T-helper 1 cell treated with Interleukin-12 subunit alpha and Interleukin-12 subunit beta and Interleukin-4 antibody, amounts not matched to agents 30 μg/mL and 1 μg/mL, for 36 hours (primary cell): ENCODE data around the gene TOR3A.

Source experiments
- H3K27ac Mint-ChIP-seq: one replicate; pipeline ENCODE4 v1.8.0; 2021; ENCODE audit warnings: mild to moderate bottlenecking, mixed read lengths
- H3K27me3 Mint-ChIP-seq: one replicate; pipeline ENCODE4 v1.8.0; 2021; ENCODE audit warnings: low read depth, mixed read lengths
- H3K36me3 Mint-ChIP-seq: one replicate; pipeline ENCODE4 v1.8.0; 2021; ENCODE audit warnings: low read depth, mixed read lengths
- H3K4me1 Mint-ChIP-seq: one replicate; pipeline ENCODE4 v1.8.0; 2021; ENCODE audit warnings: low read depth, mixed read lengths
- H3K4me3 Mint-ChIP-seq: one replicate; pipeline ENCODE4 v1.8.0; 2021; ENCODE audit warnings: mild to moderate bottlenecking, moderate library complexity, mixed read lengths
- H3K9me3 Mint-ChIP-seq: one replicate; pipeline ENCODE4 v1.8.0; 2021; ENCODE audit warnings: mixed read lengths

TOR3A gene

GRCh38 chr1:179052776-179053175, 29.1 kb upstream of the TOR3A start:
- Mint-ChIP-seq H3K4me1 (no peaks in the 10 kb centered on the region), H3K9me3 (no peaks in the 10 kb centered on the region), H3K27me3 (no peaks in the 10 kb centered on the region), H3K4me3 (no peak overlapping the region), H3K27ac (no peak overlapping the region), H3K36me3 (peaks cover 20% of the 10 kb centered on the region)

- Mint-ChIP-seq H3K27ac (no peak overlapping the region), H3K4me3 (no peak overlapping the region), H3K27me3 (no peaks in the 10 kb centered on the region), H3K36me3 (peaks cover 24% of the 10 kb centered on the region), H3K9me3 (no peaks in the 10 kb centered on the region), H3K4me1 (no peaks in the 10 kb centered on the region)
Observed at GRCh38 chr1:179053486-179053885, 28.4 kb upstream of the TOR3A start.

GRCh38 chr1:179055937-179056336, 25.9 kb upstream of the TOR3A start:
- H3K9me3 Mint-ChIP-seq = no peaks in the 10 kb centered on the region
- no peak overlapping the region for H3K4me3 Mint-ChIP-seq
- no peaks in the 10 kb centered on the region for H3K27me3 Mint-ChIP-seq
- no peak overlapping the region for H3K27ac Mint-ChIP-seq
- H3K4me1 Mint-ChIP-seq = no peaks in the 10 kb centered on the region
- H3K36me3 Mint-ChIP-seq = peaks cover 27% of the 10 kb centered on the region

- peaks cover 2% of the 10 kb centered on the region for H3K4me1 Mint-ChIP-seq
- H3K9me3 Mint-ChIP-seq = no peaks in the 10 kb centered on the region
- peaks cover 30% of the 10 kb centered on the region for H3K36me3 Mint-ChIP-seq
- no peak overlapping the region for H3K4me3 Mint-ChIP-seq
- H3K27ac Mint-ChIP-seq = no peak overlapping the region
- H3K27me3 Mint-ChIP-seq = no peaks in the 10 kb centered on the region
Observed at GRCh38 chr1:179058487-179059483, 23.1 kb upstream of the TOR3A start.

- Mint-ChIP-seq H3K36me3 (peaks cover 27% of the 10 kb centered on the region), H3K27ac (no peak overlapping the region), H3K27me3 (no peaks in the 10 kb centered on the region), H3K4me3 (no peak overlapping the region), H3K9me3 (no peaks in the 10 kb centered on the region), H3K4me1 (peaks cover 2% of the 10 kb centered on the region)
Observed at GRCh38 chr1:179061360-179062282, 20.2 kb upstream of the TOR3A start.

- no peak overlapping the region for H3K4me3 Mint-ChIP-seq
Observed at GRCh38 chr1:179066471-179066870, 15.4 kb upstream of the TOR3A start.

GRCh38 chr1:179077396-179077795, 4.5 kb upstream of the TOR3A start:
- H3K36me3 Mint-ChIP-seq = peaks cover 8% of the 10 kb centered on the region
- no peak overlapping the region for H3K27ac Mint-ChIP-seq
- H3K27me3 Mint-ChIP-seq = no peaks in the 10 kb centered on the region
- peaks cover 15% of the 10 kb centered on the region for H3K4me1 Mint-ChIP-seq
- H3K9me3 Mint-ChIP-seq = no peaks in the 10 kb centered on the region
- no peak overlapping the region for H3K4me3 Mint-ChIP-seq

More at GRCh38 chr1:179066471-179066870, 15.4 kb upstream of the TOR3A start:
- Mint-ChIP-seq H3K27me3 (no peaks in the 10 kb centered on the region), H3K27ac (no peak overlapping the region), H3K36me3 (peaks cover 15% of the 10 kb centered on the region), H3K4me1 (peaks cover 2% of the 10 kb centered on the region), H3K9me3 (no peaks in the 10 kb centered on the region)

GRCh38 chr1:179079113-179079761, 2.6 kb upstream of the TOR3A start:
- Mint-ChIP-seq H3K36me3 (peaks cover 7% of the 10 kb centered on the region), H3K4me3 (no peak overlapping the region), H3K27ac (peak overlapping the region; percentile 36), H3K9me3 (no peaks in the 10 kb centered on the region), H3K4me1 (peaks cover 21% of the 10 kb centered on the region), H3K27me3 (no peaks in the 10 kb centered on the region)

GRCh38 chr1:179080866-179081686, 794 bp upstream of the TOR3A start:
- Mint-ChIP-seq H3K27ac (peak overlapping the region; percentile 94), H3K27me3 (no peaks in the 10 kb centered on the region), H3K36me3 (peaks cover 12% of the 10 kb centered on the region), H3K4me1 (peaks cover 21% of the 10 kb centered on the region), H3K9me3 (no peaks in the 10 kb centered on the region), H3K4me3 (peak overlapping the region; percentile 99)

GRCh38 chr1:179082333-179082998, 596 bp downstream of the TOR3A start:
- Mint-ChIP-seq H3K9me3 (no peaks in the 10 kb centered on the region), H3K4me1 (peaks cover 23% of the 10 kb centered on the region), H3K4me3 (peak overlapping the region; percentile 99), H3K27ac (peak overlapping the region; percentile 99), H3K36me3 (peaks cover 16% of the 10 kb centered on the region), H3K27me3 (no peaks in the 10 kb centered on the region)

- Mint-ChIP-seq H3K27me3 (no peaks in the 10 kb centered on the region), H3K9me3 (no peaks in the 10 kb centered on the region), H3K36me3 (peaks cover 16% of the 10 kb centered on the region), H3K27ac (peak overlapping the region; percentile 99), H3K4me3 (peak overlapping the region; percentile 99), H3K4me1 (peaks cover 23% of the 10 kb centered on the region)
Observed at GRCh38 chr1:179082999-179083335, 1.1 kb downstream of the TOR3A start.

- Mint-ChIP-seq H3K27me3 (no peaks in the 10 kb centered on the region), H3K27ac (peak overlapping the region; percentile 99), H3K4me3 (peak overlapping the region; percentile 99), H3K4me1 (peaks cover 23% of the 10 kb centered on the region), H3K36me3 (peaks cover 16% of the 10 kb centered on the region), H3K9me3 (no peaks in the 10 kb centered on the region)
Observed at GRCh38 chr1:179083533-179083932, 1.7 kb downstream of the TOR3A start.

- H3K36me3 Mint-ChIP-seq = peaks cover 27% of the 10 kb centered on the region
Observed at GRCh38 chr1:179087665-179088064, 5.8 kb downstream of the TOR3A start.

More at GRCh38 chr1:179087665-179088064, 5.8 kb downstream of the TOR3A start:
- Mint-ChIP-seq H3K27me3 (no peaks in the 10 kb centered on the region), H3K27ac (no peak overlapping the region), H3K4me1 (peaks cover 7% of the 10 kb centered on the region), H3K9me3 (no peaks in the 10 kb centered on the region), H3K4me3 (no peak overlapping the region)
